Putamen (tissue), 1 donor: ENCODE measurements around the gene PDAP1.
"Not testable (repeated sequence)": the region's sequence is repeated elsewhere in the genome, so short reads cannot be mapped to it uniquely, and the experiment has no call there.

Source experiments
- DNase-seq: peaks from one replicate; pipeline ENCODE4 v3.0.0-alpha.2; 2016; ENCODE audit warnings: low spot score

PDAP1 gene

DNA sequence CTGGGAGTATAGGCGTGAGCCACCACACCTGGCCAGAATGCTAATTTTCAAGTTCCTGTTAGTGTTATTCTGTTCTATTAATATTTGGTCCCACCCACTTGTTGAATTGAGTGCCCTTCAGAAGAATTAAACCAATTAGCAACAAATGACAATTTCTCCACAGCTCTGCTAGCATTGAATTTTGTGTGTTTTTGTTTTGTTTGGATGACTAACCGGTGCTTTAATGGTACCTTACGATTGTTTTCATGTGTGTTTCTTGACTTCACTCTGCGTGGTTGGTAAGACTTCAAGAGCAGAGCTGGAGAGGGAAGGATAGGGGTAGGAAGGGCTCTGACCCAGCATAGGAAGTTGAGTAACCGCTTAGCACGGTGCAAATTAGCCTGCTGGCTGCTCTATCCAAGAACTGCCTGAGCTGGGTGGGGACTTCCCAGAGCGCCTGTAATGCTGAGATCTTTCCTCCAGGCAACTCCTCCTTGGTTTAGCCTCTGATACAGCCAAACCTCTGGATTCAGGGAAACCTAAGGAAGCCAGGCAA lies 29.3 kb downstream of the PDAP1 start:
- no peak for DNase-seq

DNA sequence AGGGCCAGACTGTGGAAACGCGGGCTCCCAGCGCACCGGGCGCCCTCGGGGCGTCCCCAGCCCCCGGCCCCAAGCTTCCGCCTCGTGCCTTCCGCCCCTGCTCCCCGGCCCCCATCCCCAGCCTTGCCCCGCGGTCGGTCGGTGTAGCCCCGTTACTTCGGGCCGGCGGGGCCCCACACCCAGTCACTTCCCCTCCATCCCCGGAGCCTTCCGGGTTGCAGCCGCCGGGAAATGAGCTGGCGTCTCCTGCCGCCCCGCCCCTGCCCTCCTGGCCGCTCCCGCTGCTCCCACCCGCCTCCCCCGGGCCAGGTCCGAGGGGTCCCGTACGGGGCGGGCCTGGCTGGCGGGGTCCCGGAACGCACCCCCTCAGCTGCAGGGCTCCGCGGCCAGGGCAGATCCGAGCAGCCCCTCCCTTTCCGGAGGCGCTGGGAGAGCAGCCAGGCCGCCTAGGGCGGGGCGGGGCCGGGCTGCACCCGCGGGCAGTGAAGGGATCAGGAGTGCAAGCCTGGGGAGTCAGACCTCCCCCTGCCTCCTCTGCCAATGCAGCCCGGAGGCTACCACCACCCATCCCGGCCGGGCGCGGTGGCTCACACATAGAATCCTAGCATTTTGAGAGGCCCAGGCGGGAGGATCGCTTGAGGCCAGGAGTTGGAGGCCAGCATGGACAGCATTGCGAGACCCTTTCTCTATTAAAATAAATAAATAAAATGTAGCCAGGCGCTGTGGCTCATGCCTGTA lies 33.2 kb downstream of the PDAP1 start:
- DNase-seq: no peak

GRCh38 chr7:99374111-99375064 lies 34.0 kb downstream of the PDAP1 start, which contains the start of gene ARPC1B:
ARPC1B (plus strand) TSS chr7:99374730; CDS start chr7:99385715, 10,985 bp downstream.
- no peak for DNase-seq

DNA sequence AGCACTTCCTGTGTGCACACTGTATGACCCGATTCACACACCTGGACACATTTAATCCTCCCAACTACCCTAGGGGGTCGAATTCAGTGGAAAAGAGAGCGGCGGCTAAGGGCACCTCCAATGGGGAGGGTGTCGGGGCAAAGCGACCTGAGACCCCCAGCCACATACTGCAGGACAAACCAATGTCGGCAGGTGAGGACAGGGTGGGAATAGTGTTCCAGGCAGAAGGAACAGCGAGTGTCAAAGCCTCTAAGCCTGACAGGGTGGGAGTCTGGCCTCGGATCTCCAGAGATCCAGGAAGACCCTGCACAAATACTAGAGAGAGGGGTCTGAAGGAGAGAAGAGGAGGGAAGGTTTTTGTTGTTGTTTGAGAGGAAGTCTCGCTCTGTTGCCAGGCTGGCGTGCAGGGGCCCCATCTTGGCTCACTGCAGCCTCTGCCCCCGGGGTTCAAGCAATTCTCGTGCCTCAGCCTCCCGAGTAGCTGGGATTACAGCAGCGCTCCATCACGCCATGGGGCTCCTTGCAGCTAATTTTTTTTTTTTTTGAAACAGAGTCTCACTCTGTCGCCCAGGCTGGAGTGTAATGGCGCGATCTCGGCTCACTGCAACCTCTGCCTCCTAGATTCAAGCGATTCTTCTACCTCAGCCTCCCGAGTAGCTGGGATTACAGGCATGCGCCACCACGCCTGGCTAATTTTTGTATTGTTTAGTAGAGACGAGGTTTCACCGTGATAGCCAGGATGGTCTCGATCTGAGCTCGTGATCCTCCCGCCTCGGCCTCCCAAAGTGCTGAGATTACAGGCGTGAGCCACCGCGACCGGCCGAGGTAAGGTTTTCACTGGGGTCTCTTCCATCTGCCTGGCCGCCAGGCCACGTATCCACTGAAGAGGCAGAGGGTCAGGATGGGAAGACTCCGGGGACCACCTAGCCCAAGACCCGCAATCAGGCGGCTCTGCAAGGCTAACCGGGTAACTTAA lies 35.0 kb downstream of the PDAP1 start:
- DNase-seq: no peak

DNA sequence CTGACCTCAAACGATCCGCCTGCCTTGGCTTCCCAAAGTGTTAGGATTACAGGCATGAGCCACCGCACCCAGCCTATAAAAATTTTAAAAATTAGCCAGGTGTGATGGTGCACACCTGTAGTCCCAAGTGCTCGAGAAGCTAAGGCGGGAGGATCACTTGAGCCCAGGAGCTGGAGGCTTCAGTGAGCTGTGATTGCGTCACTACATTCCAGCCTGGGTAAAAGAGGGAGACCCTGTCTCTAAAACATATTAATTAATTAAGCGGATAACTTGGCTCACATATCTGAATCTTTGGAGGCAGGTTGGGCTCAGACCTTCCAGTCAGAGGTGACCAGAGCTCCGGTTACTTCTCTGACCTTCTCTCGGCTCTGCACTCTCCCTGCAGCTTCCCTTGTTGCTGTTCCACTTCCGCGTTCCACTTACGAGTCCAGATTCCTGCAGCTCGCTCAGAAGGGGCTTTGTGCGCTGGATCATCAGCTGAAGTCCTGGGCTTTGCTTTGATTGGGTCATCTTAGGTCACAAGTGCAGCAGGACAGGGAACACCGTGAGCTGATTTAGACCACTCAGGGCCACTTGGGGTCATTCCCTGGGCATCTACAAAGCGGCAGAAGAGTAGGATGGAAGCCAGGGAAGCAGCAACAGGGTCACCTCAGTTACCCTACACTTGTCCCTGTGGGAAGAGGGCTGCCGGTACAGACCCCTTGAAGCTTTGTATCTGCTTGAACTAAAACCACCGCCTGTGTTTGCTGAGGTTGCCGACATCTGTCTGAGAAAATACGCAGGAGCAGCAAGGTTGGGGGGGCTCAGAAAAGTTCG lies 35.9 kb downstream of the PDAP1 start:
- DNase-seq: no peak

DNA sequence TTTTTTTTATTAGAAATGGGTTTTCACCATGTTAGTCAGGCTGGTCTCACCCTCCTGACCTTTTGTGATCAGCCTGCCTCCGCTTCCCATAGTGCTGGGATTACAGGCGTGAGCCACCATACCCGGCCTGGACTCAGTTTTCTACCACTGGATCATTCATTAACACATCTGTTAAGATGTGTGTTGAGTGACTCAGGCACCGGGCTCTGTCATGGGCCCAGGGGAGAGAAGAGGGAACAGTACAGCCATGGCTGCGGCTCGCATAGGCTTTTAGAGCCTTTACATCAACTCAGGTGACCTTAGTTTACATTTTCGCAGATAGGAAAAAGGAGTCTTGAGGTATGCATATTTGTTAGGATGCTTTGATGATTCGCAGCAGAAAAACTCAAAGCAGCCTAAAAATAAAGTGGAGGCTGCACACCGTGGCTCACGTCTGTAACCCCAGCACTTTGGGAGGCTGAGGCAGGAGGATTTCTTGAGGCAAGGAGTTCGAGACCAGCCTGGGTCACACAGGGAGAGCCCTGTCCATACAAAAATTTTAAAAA lies 36.9 kb downstream of the PDAP1 start:
- no peak for DNase-seq

DNA sequence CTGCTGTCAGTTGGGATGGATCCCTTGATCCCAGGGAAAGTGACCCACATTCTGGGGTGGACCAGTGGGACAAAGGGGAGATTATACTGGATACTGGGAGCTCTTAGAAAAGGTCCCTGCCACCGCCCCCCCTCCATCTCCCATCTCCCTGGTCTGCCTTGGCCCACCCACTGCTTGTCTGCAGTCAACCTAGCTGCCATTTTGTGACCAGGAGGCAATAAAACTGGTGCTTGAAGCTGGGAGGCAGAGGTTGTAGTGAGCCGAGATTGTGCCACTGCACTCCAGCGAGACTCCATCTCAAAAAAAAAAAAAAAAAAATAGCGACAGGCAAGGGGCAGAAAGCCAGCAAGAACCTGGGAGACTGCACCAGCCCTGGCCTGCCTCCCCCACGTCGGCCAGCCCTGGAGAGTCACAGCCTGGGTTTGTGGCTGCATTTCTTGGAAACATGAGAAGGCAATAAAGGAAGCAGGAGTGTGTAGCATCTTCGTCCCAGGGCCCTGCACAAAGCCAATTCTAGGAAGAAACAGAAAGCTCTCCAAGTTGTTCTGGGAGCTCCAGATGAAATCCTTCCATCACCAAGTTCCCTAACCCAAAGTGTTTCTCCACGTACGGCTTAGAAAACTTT lies 38.5 kb downstream of the PDAP1 start:
- no peak for DNase-seq

DNA sequence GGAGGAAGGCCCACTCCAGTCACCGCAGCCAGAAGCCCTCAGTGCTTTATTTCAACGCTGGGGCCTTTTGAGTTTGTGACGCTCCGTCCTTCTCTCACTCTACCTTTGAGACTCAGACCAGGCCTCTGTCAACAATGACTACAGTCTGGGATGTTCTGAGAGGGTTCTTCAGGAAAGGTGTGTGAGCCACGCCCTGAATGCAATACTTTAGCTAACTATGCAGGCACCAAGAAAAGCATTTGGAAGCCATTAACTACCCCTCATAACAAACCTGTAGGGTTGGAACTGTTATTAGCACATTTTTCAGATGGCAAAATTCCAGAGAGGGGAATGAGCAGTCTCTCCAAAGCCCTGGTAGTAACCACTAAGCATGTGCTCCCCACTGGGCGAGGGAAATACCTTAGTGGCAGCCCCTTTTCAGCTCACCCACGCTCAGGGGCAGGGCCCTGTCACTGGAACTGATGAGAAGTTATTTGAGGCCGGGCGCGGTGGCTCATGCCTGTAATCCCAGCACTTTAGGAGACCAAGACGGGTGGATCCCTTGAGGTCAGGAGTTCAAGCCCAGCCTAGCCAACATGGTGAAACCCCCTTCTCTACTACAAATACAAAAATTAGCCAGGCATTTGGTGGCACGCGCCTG lies 39.5 kb downstream of the PDAP1 start:
- no peak for DNase-seq

DNA sequence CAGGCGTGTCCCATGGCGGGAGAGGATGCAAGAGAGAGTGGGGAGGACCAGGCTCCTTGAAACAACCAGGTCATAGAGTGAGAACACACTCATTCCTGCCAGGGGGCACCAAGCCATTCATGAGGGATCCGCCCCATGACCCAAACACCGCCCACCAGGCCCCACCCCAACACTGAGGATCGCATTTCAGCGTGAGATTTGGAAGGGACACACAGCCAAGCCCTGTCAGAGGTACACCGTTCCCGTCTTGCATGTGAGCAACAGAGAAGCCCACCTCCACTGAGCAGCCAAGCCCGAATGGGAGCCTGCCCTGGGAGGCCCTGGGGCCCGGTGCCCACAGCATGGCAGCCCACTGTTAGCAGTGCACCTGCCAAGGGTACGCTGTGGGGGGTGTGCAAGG lies 41.8 kb downstream of the PDAP1 start:
- DNase-seq: no peak

DNA sequence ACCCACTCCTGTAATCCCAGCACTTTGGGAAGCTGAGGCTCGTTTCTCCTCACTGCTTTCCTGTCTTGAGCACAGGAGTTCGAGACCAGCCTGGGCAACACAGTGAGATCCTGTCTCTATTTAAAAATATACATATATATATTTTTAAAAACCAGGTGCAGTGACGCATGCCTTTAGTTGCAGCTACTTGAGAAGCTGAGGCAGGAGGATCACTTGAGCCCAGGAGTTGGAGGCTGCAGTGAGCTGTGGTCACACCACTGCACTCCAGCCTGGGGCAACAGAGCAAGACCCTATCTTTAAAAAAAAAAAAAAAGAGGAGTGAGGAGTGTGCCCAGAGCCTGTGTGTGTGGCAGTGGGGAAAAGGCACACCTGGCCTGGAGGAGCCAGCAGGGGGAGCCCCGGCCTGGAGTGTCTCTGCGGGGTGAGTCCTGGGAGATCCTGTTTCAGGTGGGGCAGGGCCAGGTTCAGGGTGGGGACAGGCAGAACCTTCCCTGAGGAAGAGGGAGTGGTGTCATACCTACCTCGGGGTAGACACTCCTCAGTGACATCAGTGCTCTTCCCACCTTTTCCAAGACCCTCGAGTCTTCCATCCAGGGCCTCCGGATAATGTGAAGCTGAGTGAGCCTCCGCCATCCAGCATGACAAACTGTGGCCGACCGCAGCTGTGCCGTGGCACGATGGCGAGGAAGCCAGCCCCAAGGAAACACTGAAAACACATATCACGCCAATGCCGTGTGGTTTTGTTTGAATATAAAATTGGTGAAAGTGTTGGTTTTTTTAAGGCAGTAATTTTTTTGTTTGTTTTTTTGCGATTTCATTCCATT lies 42.9 kb downstream of the PDAP1 start:
- DNase-seq: no peak

DNA sequence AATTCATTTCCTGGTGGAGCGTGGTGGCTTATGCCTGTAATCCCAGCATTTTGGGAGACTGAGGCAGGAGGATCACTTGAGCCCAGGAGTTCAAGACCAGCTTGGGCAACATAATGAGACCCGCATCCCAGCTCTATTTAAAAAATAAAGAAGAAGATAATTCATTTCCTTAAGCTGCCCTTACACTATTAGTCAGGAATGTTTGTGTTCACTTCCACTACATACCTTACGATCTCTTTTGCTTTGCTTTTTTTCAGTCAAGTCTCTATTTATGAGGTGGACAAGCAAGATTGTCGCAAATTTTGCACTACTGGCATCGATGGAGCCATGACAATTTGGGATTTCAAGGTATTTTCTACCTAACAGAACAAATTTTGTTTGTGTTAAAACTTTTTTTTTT lies 45.1 kb downstream of the PDAP1 start:
- DNase-seq: no peak

DNA sequence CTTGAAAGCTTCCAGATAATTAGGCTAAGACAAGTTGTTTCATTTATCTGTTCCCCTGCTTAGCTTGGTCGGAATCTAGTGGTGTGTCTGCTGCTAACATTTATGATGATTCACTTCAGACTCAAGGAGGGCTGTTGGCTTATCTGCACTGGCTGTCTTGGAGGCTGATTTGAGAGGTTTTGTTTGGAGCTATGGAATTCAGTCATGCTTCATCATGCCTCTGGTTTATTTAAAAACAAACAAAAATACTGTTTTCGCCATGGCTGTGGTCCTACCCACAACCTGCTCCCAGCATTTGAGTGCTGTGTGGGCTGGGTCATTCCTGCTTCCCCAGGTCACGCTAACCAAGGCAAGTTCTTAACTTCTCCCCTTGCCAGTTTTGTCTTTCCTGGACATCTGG lies 45.6 kb downstream of the PDAP1 start:
- no peak for DNase-seq

- DNase-seq: no peak
Measured at GRCh38 chr7:99359465-99360154, 48.8 kb downstream of the PDAP1 start.

- not testable (repeated sequence) for DNase-seq
Measured at GRCh38 chr7:99358521-99358920, 49.9 kb downstream of the PDAP1 start.

DNA sequence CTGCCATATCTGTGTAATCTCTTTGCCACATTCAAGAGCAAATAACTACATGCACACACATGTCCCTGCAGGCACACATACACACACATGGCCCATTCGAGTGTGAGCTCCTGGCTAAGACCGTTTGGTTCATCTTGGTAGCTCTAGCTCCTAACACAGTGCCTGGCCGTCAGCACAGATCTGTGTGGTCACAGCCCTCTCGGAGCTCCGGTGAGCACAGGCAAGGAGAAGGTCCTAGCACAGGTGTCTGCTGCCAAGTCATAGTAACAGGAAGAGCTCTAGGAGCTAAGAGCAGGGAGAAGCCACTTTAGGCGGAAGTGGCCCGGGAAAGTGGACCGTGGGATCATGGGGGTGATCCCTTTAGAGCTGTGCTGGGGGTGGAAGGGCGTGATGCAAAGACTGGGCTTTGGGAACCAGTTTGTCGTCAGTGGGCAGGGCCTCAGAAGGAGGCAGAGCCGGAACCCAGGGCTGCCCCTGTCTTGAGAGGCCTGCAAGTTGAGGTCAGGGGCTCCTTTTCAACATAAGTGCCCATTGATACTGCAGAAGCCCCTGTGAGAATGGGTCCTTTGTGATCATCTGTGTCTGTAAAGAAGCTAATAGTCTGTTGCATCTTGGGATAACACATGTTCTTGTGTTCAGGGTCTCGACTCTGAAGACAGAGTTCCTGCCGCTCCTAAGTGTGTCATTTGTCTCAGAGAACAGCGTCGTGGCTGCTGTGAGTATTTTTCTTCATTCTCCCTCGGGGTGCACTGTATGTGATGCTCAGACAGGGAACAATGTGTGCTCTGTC lies 50.5 kb downstream of the PDAP1 start:
- peak; percentile 45 for DNase-seq

DNA sequence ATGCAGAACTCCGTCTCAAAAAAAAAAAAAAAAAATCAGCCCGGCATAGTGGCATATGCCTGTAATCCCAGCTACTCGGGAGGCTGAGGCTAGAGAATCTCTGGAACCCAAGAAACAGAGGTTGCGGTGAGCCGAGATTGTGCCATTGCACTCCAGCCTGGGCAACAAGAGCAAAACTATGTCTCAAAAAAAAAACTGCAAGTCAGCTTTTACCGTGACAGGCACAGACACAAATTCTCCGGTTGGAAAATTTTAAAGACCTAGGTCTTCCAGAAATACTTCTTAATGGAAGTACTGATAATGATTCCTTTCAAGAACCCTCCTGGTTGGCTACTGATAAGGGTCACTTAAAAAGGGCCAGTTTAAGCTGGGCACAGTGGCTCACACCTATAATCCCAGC lies 53.3 kb downstream of the PDAP1 start:
- no peak for DNase-seq

- no peak for DNase-seq
Measured at GRCh38 chr7:99352247-99352646, 56.1 kb downstream of the PDAP1 start.
